ENCODE results near the gene CDKAL1. TPM values are rescaled to one million over a fixed set of nuclear protein-coding genes. Genes with fewer than 3 reads are reported as not detected.

Gene CDKAL1
- total and polyA plus RNA-seq, 2 of the 8 experiments (the other 6 are each of a cell fraction or from before 2014, with no cell fraction given) = 8.4 to 24.6 TPM

- Histone ChIP-seq H2BK12ac (ENCODE audit: low read depth, low read length) (no peak overlapping the region), H2AK5ac (ENCODE audit: low read depth, low read length) (no peak overlapping the region), H3K23ac (ENCODE audit: insufficient read length) (no peak overlapping the region), H2BK20ac (ENCODE audit: low read length) (peak overlapping the region; percentile 41; the same call in 1 of the 2 replicates), H2BK15ac (ENCODE audit: low read length) (no peak overlapping the region), H3K14ac (ENCODE audit: insufficient read length) (no peak overlapping the region), H3K23me2 (ENCODE audit: low read depth, low read length) (no peaks in the 10 kb centered on the region), H3K4me2 (ENCODE audit: insufficient read depth in 1 of 2, low read depth in 2 of 2, low read length in 2 of 2) (no peak overlapping the region), H3K4ac (replicated peaks; ENCODE audit: insufficient read length, low read depth, low read length) (no peak overlapping the region), H4K20me1 (replicated peaks in 1 of 2; ENCODE audit: control insufficient read depth in 1 of 2, insufficient read depth in 2 of 2, low read length in 2 of 2) (no peaks in the 10 kb centered on the region), H3K4me3 (ENCODE audit: extremely low read depth in 1 of 4, insufficient read depth in 2 of 4, low read depth in 3 of 4, low read length in 4 of 4) (no peak overlapping the region), H3K79me2 (ENCODE audit: control insufficient read depth in 1 of 2, insufficient read depth in 2 of 2, low read length in 2 of 2) (no peaks in the 10 kb centered on the region), H3K4me1 (replicated peaks in 1 of 4; ENCODE audit: control insufficient read depth in 3 of 4, insufficient read depth in 4 of 4, low read length in 3 of 4) (peaks cover 0 to 7% (median 6%) of the 10 kb centered on the region in 4 experiments), H3K56ac (replicated peaks; ENCODE audit: insufficient read length, low read depth, low read length) (no peak overlapping the region), H4K8ac (ENCODE audit: extremely low read depth, insufficient read depth, low read length) (no peak overlapping the region), H2AFZ (ENCODE audit: low read length) (no peak overlapping the region), H3K9ac (replicated peaks in 1 of 4; ENCODE audit: extremely low read depth in 1 of 4, low read depth in 3 of 4, low read length in 3 of 4) (no peak overlapping the region), H3K79me1 (ENCODE audit: low read depth, low read length) (no peaks in the 10 kb centered on the region), H3K36me3 (ENCODE audit: control insufficient read depth in 2 of 4, insufficient read depth in 4 of 4, low read length in 3 of 4) (no peaks in the 10 kb centered on the region), H3K27me3 (replicated peaks in 1 of 4; ENCODE audit: control insufficient read depth in 3 of 4, extremely low read depth in 1 of 4, insufficient read depth in 3 of 4, low read length in 3 of 4) (no peaks in the 10 kb centered on the region), H2BK120ac (replicated peaks; ENCODE audit: low read depth, low read length) (no peak overlapping the region), H3K9me3 (ENCODE audit: insufficient read depth in 2 of 2, low read depth in 1 of 2, low read length in 1 of 2) (peaks cover 2 to 3% of the 10 kb centered on the region in 2 experiments; a peak in 1 of 4 replicates), H2BK5ac (ENCODE audit: low read depth, low read length) (no peak overlapping the region), H3K27ac (ENCODE audit: low read depth, low read length) (no peak overlapping the region), H4K91ac (replicated peaks; ENCODE audit: insufficient read length, low read length) (no peak overlapping the region), H4K5ac (ENCODE audit: insufficient read length, low read depth, low read length) (no peak overlapping the region), H3K18ac (ENCODE audit: extremely low read depth, low read length) (no peak overlapping the region)
- CTCF ChIA-PET (ENCODE audit: partially characterized antibody) = interaction anchor here (0.7 to 1.6 kb wide), 3 partner anchors 16 to 70 kb away, joined by 3 to 6 read pairs (median 3); no protein-coding TSS in a partner anchor
- TF ChIP-seq CBX5 (IDR thresholded peaks at IDR 0.05; ENCODE audit: low read depth, low read length) = no peak
- TF ChIP-seq JUN (IDR thresholded peaks at IDR 0.05; ENCODE audit: low read depth, low read length) = no peak
- no peak for TF ChIP-seq SUZ12 (IDR thresholded peaks at IDR 0.05; ENCODE audit: low read length)
- no peak for TF ChIP-seq KDM1A (IDR thresholded peaks at IDR 0.05; ENCODE audit: borderline replicate concordance, low read length)
- POLR2A ChIA-PET (ENCODE audit: partially characterized antibody) = interaction anchor here (0.5 to 1.0 kb wide), 3 partner anchors 9 to 37 kb away, joined by 3 read pairs; no protein-coding TSS in a partner anchor
- FAIRE-seq = no peak
- no peak for DNase-seq (ENCODE audit: low read depth in 1 of 2, low spot score in 2 of 2)
- 74% methylated on average over 4 of the region's 4 CpGs; no CpG with 5 or more reads in 1 of the 2 experiments for WGBS, 2 experiments (ENCODE audit: extremely low coverage in 1 of 2, insufficient coverage in 1 of 2, insufficient read length in 1 of 2, insufficient replicate concordance in 2 of 2, low coverage in 1 of 2, low lambda C conversion rate in 2 of 2, missing lambda C conversion rate in 1 of 2)
Measured at GRCh38 chr6:21201187-21201586, 666.9 kb downstream of the CDKAL1 start.

All from H1 (cell line).